ENCODE measurements around the gene SYT1.

GRCh38 chr12:79487386-79488110 lies 623.0 kb downstream of the SYT1 start:
- TF ChIP-seq CTCF (IDR thresholded peaks at IDR 0.05): no peak
- TF ChIP-seq POLR2A (IDR thresholded peaks at IDR 0.05): no peak
